GM23338 (cell line): Measurements from ENCODE around the gene SPCS1. TPM values are rescaled to one million over a fixed set of nuclear protein-coding genes. Genes with fewer than 3 reads are reported as not detected.

Experiments
- ATAC-seq: fragments of 200-7000 bp; cut with Tn5 transposase; 3 replicates; pipeline ENCODE4 v1.9.1; 2020
- DNase-seq: peaks from one replicate; pipeline ENCODE4 v3.0.0-alpha.2; 2015; ENCODE audit warnings: low spot score
- H2AFZ ChIP-seq: fragments of 200-600 bp; sonication (generic); 2 replicates; pipeline ENCODE4 v1.8.0; 2016; ENCODE audit warnings: antibody characterized with exemption, mild to moderate bottlenecking, moderate library complexity
- H3F3A ChIP-seq: fragments of 200-600 bp; sonication (generic); replicated peaks from 2 replicates; pipeline ENCODE4 v1.8.0; 2017; ENCODE audit warnings: antibody characterized with exemption, mixed run types, low read depth
- H3K27ac ChIP-seq: fragments of 200-600 bp; sonication (generic); 2 replicates; pipeline ENCODE4 v1.6.1; 2016; ENCODE audit warnings: low read depth
- H3K27me3 ChIP-seq: fragments of 200-600 bp; sonication (generic); 2 replicates; pipeline ENCODE4 v1.8.0; 2016; ENCODE audit warnings: mild to moderate bottlenecking, mixed run types, moderate library complexity; ENCODE audit not compliant: insufficient read depth
- H3K36me3 ChIP-seq: fragments of 200-600 bp; sonication (generic); 2 replicates; pipeline ENCODE4 v1.8.0; 2016; ENCODE audit warnings: mild to moderate bottlenecking; ENCODE audit not compliant: insufficient read depth
- H3K4me1 ChIP-seq: fragments of 200-600 bp; sonication (generic); 2 replicates; pipeline ENCODE4 v1.8.0; 2016; ENCODE audit warnings: mild to moderate bottlenecking, moderate library complexity; ENCODE audit not compliant: insufficient read depth
- H3K4me2 ChIP-seq: fragments of 200-600 bp; sonication (generic); 2 replicates; pipeline ENCODE4 v1.7.1; 2017; ENCODE audit warnings: mixed run types
- H3K4me3 ChIP-seq: fragments of 200-600 bp; sonication (generic); 2 replicates; pipeline ENCODE4 v1.6.1; 2016; ENCODE audit warnings: mixed run types
- H3K79me2 ChIP-seq: fragments of 200-600 bp; sonication (generic); replicated peaks from 2 replicates; pipeline ENCODE4 v1.8.0; 2017; ENCODE audit warnings: mild to moderate bottlenecking; ENCODE audit not compliant: insufficient read depth
- H3K9me2 ChIP-seq: fragments of 200-600 bp; sonication (generic); 2 replicates; pipeline ENCODE4 v1.8.0; 2017; ENCODE audit not compliant: insufficient read depth
- H4K20me1 ChIP-seq: fragments of 200-600 bp; sonication (generic); replicated peaks from 2 replicates; pipeline ENCODE4 v1.8.0; 2017; ENCODE audit warnings: mild to moderate bottlenecking; ENCODE audit not compliant: insufficient read depth
- H3K27ac Mint-ChIP-seq: 2 replicates; pipeline ENCODE4 v1.8.0; 2020; ENCODE audit warnings: inconsistent platforms, mild to moderate bottlenecking, moderate library complexity, mixed read lengths
- H3K27me3 Mint-ChIP-seq: 3 replicates; pipeline ENCODE4 v1.8.0; 2022; ENCODE audit warnings: low read depth, mild to moderate bottlenecking, moderate library complexity, mixed read lengths, inconsistent platforms; ENCODE audit not compliant: insufficient read depth, poor library complexity
- H3K36me3 Mint-ChIP-seq: 3 replicates; pipeline ENCODE4 v1.8.0; 2021; ENCODE audit warnings: low read depth, mild to moderate bottlenecking, inconsistent platforms, moderate library complexity, mixed read lengths
- H3K4me1 Mint-ChIP-seq: 3 replicates; pipeline ENCODE4 v1.8.0; 2020; ENCODE audit warnings: mild to moderate bottlenecking, inconsistent platforms, mixed read lengths
- H3K4me3 Mint-ChIP-seq: 3 replicates; pipeline ENCODE4 v1.8.0; 2021; ENCODE audit warnings: moderate library complexity, mild to moderate bottlenecking, inconsistent platforms, mixed read lengths
- H3K9me3 Mint-ChIP-seq: 3 replicates; pipeline ENCODE4 v1.8.0; 2020; ENCODE audit warnings: moderate library complexity, mild to moderate bottlenecking, inconsistent platforms, mixed read lengths
- CREB1 ChIP-seq: fragments of 250-450 bp; sonication (Bioruptor Pico); IDR thresholded peaks from 2 replicates; pipeline ENCODE4 v1.5.0; 2020; ENCODE audit warnings: low read depth, mild to moderate bottlenecking, moderate library complexity
- CTCF ChIP-seq, 2 experiments: fragments of 200-600 bp in 1 of 2; sonication (generic) in 1 of 2; conservative IDR thresholded peaks; 2 replicates each; pipeline versions ENCODE4 v1.5.1 to v1.6.1; 2016 to 2017; ENCODE audit warnings: antibody characterized with exemption in 2 of 2, low read depth in 2 of 2, mild to moderate bottlenecking in 2 of 2, moderate library complexity in 1 of 2
- ETS1 ChIP-seq: IDR thresholded peaks from 2 replicates; pipeline ENCODE4 v1.6.1; 2016; ENCODE audit warnings: antibody characterized with exemption
- JUNB ChIP-seq: IDR thresholded peaks from one replicate; pipeline ENCODE4 v1.6.1; 2016; ENCODE audit warnings: antibody characterized with exemption; ENCODE audit not compliant: unreplicated experiment
- NANOG ChIP-seq: IDR thresholded peaks from 2 replicates; pipeline ENCODE4 v1.6.1; 2016; ENCODE audit warnings: antibody characterized with exemption, borderline replicate concordance
- POLR2AphosphoS5 ChIP-seq: IDR thresholded peaks from 2 replicates; pipeline ENCODE4 v1.6.1; 2016; ENCODE audit warnings: antibody characterized with exemption, low read depth
- REST ChIP-seq: IDR thresholded peaks from one replicate; pipeline ENCODE4 v1.6.1; 2018; ENCODE audit warnings: antibody characterized with exemption; ENCODE audit not compliant: unreplicated experiment
- STAT1 ChIP-seq: IDR thresholded peaks from one replicate; pipeline ENCODE4 v1.6.1; 2016; ENCODE audit warnings: antibody characterized with exemption; ENCODE audit not compliant: unreplicated experiment
- ZNF114 ChIP-seq: fragments of 250-450 bp; sonication (Bioruptor Pico); IDR thresholded peaks from 2 replicates; pipeline ENCODE4 v1.5.0; 2020; ENCODE audit warnings: mild to moderate bottlenecking, moderate library complexity
- ZNF462 ChIP-seq: fragments of 250-450 bp; sonication (Bioruptor Pico); IDR thresholded peaks from 2 replicates; pipeline ENCODE4 v1.5.0; 2020; ENCODE audit warnings: mild to moderate bottlenecking, moderate library complexity
- polyA plus RNA-seq: library from polyadenylated mRNA; unstranded; fragments of >200 nt; fragmentation: Nextera tagmentation; extraction: Ambion mirVana; gene quantifications from 2 replicates; pipeline ENCODE4 v1.2.1, GENCODE V29; 2016
- total RNA-seq: library from RNA; depleted of rRNA; stranded (reverse); fragments of >200 nt; shearing (Covaris generic); gene quantifications from 2 replicates; pipeline ENCODE4 v1.2.3, GENCODE V29; 2014

Gene SPCS1
- total and polyA plus RNA-seq, 2 experiments from 2014 or later, result 165 to 288 TPM

GRCh38 chr3:52679199-52679538, 26.7 kb upstream of the SPCS1 start (continued):
- TF ChIP-seq REST (no peak), NANOG (no peak), STAT1 (no peak), ETS1 (no peak), CTCF (conservative IDR thresholded peaks at IDR 0.05; ENCODE audit: low read depth in 2 of 2) (no peak), JUNB (no peak), POLR2AphosphoS5 (no peak), CREB1 (CRISPR knock-in tag) (no peak)

GRCh38 chr3:52679811-52680210, 26.1 kb upstream of the SPCS1 start:
- Histone ChIP-seq H3F3A (0 out of 2 replicates have a peak, but pooled peaks cover 2% of the 10 kb centered on the region), H3K4me1 (peaks cover 6% of the 10 kb centered on the region; the same call in 1 of the 2 replicates), H3K4me3 (no peak overlapping the region), H3K36me3 (peaks cover 24% of the 10 kb centered on the region), H2AFZ (no peak overlapping the region), H3K79me2 (peaks cover 50% of the 10 kb centered on the region), H3K9me2 (no peaks in the 10 kb centered on the region), H4K20me1 (no peaks in the 10 kb centered on the region; the same call in none of the 2 replicates), H3K27ac (no peak overlapping the region), H3K27me3 (no peaks in the 10 kb centered on the region), H3K4me2 (no peak overlapping the region)
- H3K4me1 Mint-ChIP-seq, result peaks cover 21% of the 10 kb centered on the region
- no peak overlapping the region for H3K4me3 Mint-ChIP-seq
- DNase-seq (no peak), ATAC-seq (no peak)
- peaks cover 2% of the 10 kb centered on the region for H3K27me3 Mint-ChIP-seq
- H3K27ac Mint-ChIP-seq, result no peak overlapping the region
- H3K36me3 Mint-ChIP-seq, result peaks cover 37% of the 10 kb centered on the region
- H3K9me3 Mint-ChIP-seq, result no peaks in the 10 kb centered on the region
- no peak for TF ChIP-seq ZNF462 (CRISPR knock-in tag)
- no peak for TF ChIP-seq CREB1 (CRISPR knock-in tag)
- no peak for TF ChIP-seq ETS1
- no peak for TF ChIP-seq NANOG
- TF ChIP-seq ZNF114 (CRISPR knock-in tag), result no peak
